GM12878 (cell line): ENCODE data around the gene MAPKBP1. TPM values are rescaled to one million over a fixed set of nuclear protein-coding genes. Genes with fewer than 3 reads are reported as not detected.

ENCODE experiments used
- ATAC-seq: fragments of 200-7000 bp; cut with Tn5 transposase; 3 replicates; pipeline ENCODE4 v1.9.1; 2020; ENCODE audit warnings: mild to moderate bottlenecking, moderate library complexity
- BruUV-seq: library from RNA; stranded (reverse); fragments of 400-500 nt; replicated peaks from 2 replicates; lab custom pipeline; 2021; lab: Mats Ljungman, UMichigan
- CTCF ChIA-PET: fragments of 300-600 bp; sonication (Branson Sonifier 250); formaldehyde crosslinking; extraction: SDS; loops from one replicate; lab custom pipeline; 2021; ENCODE audit warnings: inconsistent platforms; lab: Yijun Ruan, JAX
- POLR2A ChIA-PET: fragments of 350-600 bp; formaldehyde crosslinking; extraction: SDS; loops from one replicate; lab custom pipeline; 2021; ENCODE audit warnings: inconsistent platforms; lab: Charles Lee
- RAD21 ChIA-PET: fragments of 300-600 bp; sonication (Branson Sonifier 250); formaldehyde crosslinking; loops from one replicate; lab custom pipeline; 2023; ENCODE audit warnings: antibody characterized with exemption; ENCODE audit not compliant: unreplicated experiment; lab: Charles Lee
- SMC1A ChIA-PET: fragments of 300-600 bp; sonication (Branson Sonifier 250); formaldehyde crosslinking; loops from one replicate; lab custom pipeline; 2023; ENCODE audit not compliant: unreplicated experiment, uncharacterized antibody; lab: Charles Lee
- DNase-seq: peaks from one replicate; pipeline ENCODE4 v3.0.0-alpha.2; 2011; ENCODE audit warnings: low read depth, low spot score
- FAIRE-seq: peaks from 3 replicates; lab custom pipeline; 2011; peaks lifted over from hg19 to GRCh38; lab: Jason Lieb, UNC
- H2AFZ ChIP-seq: 2 replicates; pipeline ENCODE4 v1.6.0; 2011; ENCODE audit warnings: low read depth, low read length, control low read depth; ENCODE audit not compliant: control insufficient read depth
- H3K27ac ChIP-seq: 2 replicates; pipeline ENCODE4 v1.5.1; 2011; ENCODE audit warnings: control low read depth; ENCODE audit not compliant: control insufficient read depth, insufficient read depth
- H3K27me3 ChIP-seq, 2 experiments: replicated peaks in 1 of 2; 2 replicates each; pipeline versions ENCODE4 v1.6.0 to v1.6.1; 2011; ENCODE audit warnings: low read length in 1 of 2; ENCODE audit not compliant: control insufficient read depth in 2 of 2, insufficient read depth in 2 of 2
- H3K36me3 ChIP-seq, 2 experiments: 2 replicates each; pipeline ENCODE4 v1.5.1; 2011; ENCODE audit warnings: low read length in 1 of 2; ENCODE audit not compliant: control insufficient read depth in 2 of 2, insufficient read depth in 2 of 2
- H3K4me1 ChIP-seq: 2 replicates; pipeline ENCODE4 v1.6.1; 2011; ENCODE audit warnings: mild to moderate bottlenecking, low read length, moderate library complexity, mixed read lengths; ENCODE audit not compliant: control insufficient read depth, insufficient read depth
- H3K4me2 ChIP-seq: 2 replicates; pipeline ENCODE4 v1.6.0; 2011; ENCODE audit warnings: control low read depth; ENCODE audit not compliant: control insufficient read depth, insufficient read depth
- H3K4me3 ChIP-seq: fragments of 200-600 bp; sonication (generic); 2 replicates; pipeline ENCODE4 v1.5.1; 2016
- H3K79me2 ChIP-seq: 2 replicates; pipeline ENCODE4 v1.6.0; 2011; ENCODE audit warnings: low read length; ENCODE audit not compliant: control insufficient read depth, insufficient read depth
- H3K9ac ChIP-seq: 2 replicates; pipeline ENCODE4 v1.8.0; 2011; ENCODE audit warnings: low read length, control low read depth, mixed read lengths; ENCODE audit not compliant: control insufficient read depth, insufficient read depth
- H3K9me3 ChIP-seq: replicated peaks from 3 replicates; pipeline ENCODE4 v1.5.1; 2011; ENCODE audit warnings: mild to moderate bottlenecking, low read length; ENCODE audit not compliant: control insufficient read depth, insufficient read depth
- H4K20me1 ChIP-seq: 2 replicates; pipeline ENCODE4 v1.6.0; 2011; ENCODE audit not compliant: control insufficient read depth, insufficient read depth
- BHLHE40 ChIP-seq, 2 experiments: fragments of 450-650 bp in 1 of 2; IDR thresholded peaks; 2 replicates each; pipeline ENCODE4 v1.6.1; 2011 to 2017; ENCODE audit warnings: low read depth in 2 of 2, borderline replicate concordance in 1 of 2, improper control_type of control experiment in 1 of 2, low read length in 1 of 2, mild to moderate bottlenecking in 1 of 2
- BRCA1 ChIP-seq: IDR thresholded peaks from 2 replicates; pipeline ENCODE4 v1.6.1; 2011; ENCODE audit warnings: low read depth, low read length, improper control_type of control experiment
- ETV6 ChIP-seq, 2 experiments: fragments of 450-650 bp in 1 of 2; IDR thresholded peaks in 1 of 2; conservative IDR thresholded peaks in 1 of 2; 2 replicates each; pipeline ENCODE4 v1.6.1; 2014; ENCODE audit warnings: antibody characterized with exemption in 1 of 2, borderline replicate concordance in 1 of 2, low read depth in 1 of 2, mild to moderate bottlenecking in 1 of 2, moderate library complexity in 1 of 2
- HCFC1 ChIP-seq: fragments of 150-350 bp; IDR thresholded peaks from 2 replicates; pipeline ENCODE4 v1.6.1; 2014; ENCODE audit warnings: low read length
- HDAC2 ChIP-seq: fragments of 200-600 bp; sonication (generic); IDR thresholded peaks from 2 replicates; pipeline ENCODE4 v1.6.1; 2017
- JUND ChIP-seq: IDR thresholded peaks from 2 replicates; pipeline ENCODE4 v1.6.1; 2012; ENCODE audit warnings: low read depth, mild to moderate bottlenecking, low read length, improper control_type of control experiment, moderate library complexity
- NFIC ChIP-seq: IDR thresholded peaks from 2 replicates; pipeline ENCODE4 v1.6.1; 2012; ENCODE audit warnings: low read depth, mild to moderate bottlenecking, inconsistent platforms, low read length, moderate library complexity
- NFYA ChIP-seq: IDR thresholded peaks from 2 replicates; pipeline ENCODE4 v1.6.1; 2011; ENCODE audit warnings: low read depth, mild to moderate bottlenecking, low read length, improper control_type of control experiment, borderline replicate concordance
- PML ChIP-seq: IDR thresholded peaks from 2 replicates; pipeline ENCODE4 v1.6.1; 2012; ENCODE audit warnings: low read length, inconsistent platforms
- RCOR1 ChIP-seq: conservative IDR thresholded peaks from 2 replicates; pipeline ENCODE4 v1.6.1; 2012; ENCODE audit warnings: low read depth, low read length, improper control_type of control experiment
- SIX5 ChIP-seq: IDR thresholded peaks from 2 replicates; pipeline ENCODE4 v1.6.1; 2011; ENCODE audit warnings: mild to moderate bottlenecking, low read depth, low read length, moderate library complexity; ENCODE audit not compliant: severe bottlenecking
- SMAD5 ChIP-seq: IDR thresholded peaks from 2 replicates; pipeline ENCODE4 v1.6.1; 2016; ENCODE audit warnings: antibody characterized with exemption, low read depth
- STAT3 ChIP-seq: IDR thresholded peaks from 2 replicates; pipeline ENCODE4 v1.6.1; 2011; ENCODE audit warnings: low read depth, low read length, improper control_type of control experiment
- YBX1 ChIP-seq: fragments of 450-650 bp; IDR thresholded peaks from 2 replicates; pipeline ENCODE4 v1.6.1; 2016; ENCODE audit warnings: antibody characterized with exemption
- ZNF622 ChIP-seq: fragments of 450-650 bp; IDR thresholded peaks from 2 replicates; pipeline ENCODE4 v1.6.1; 2017; ENCODE audit warnings: mild to moderate bottlenecking, inconsistent platforms
- ZSCAN29 ChIP-seq: fragments of 450-650 bp; IDR thresholded peaks from 2 replicates; pipeline ENCODE4 v1.6.1; 2017; ENCODE audit warnings: mild to moderate bottlenecking, moderate library complexity
- WGBS: methylation state at CpG from one replicate; pipeline ENCODE4 v1.1.6; 2016; ENCODE audit warnings: low lambda C conversion rate; ENCODE audit not compliant: insufficient replicate concordance, insufficient coverage; ENCODE audit errors: missing lambda C conversion rate; 5-methylcytosine and 5-hydroxymethylcytosine counted together
- in situ Hi-C: fragments of 300-500 bp; cut with MboI; formaldehyde crosslinking; loops from 9 replicates; pipeline ENCODE4 v1.14.3; 2018; ENCODE audit warnings: mixed read lengths
- intact Hi-C: fragments of 100-400 bp; cut with micrococcal nuclease; formaldehyde crosslinking; loops from one replicate; pipeline ENCODE4 v1.14.2; 2022; ENCODE audit not compliant: unreplicated experiment
- polyA plus RNA-seq, 11 experiments: library from polyadenylated mRNA; depleted of rRNA in 4 of 11; unstranded in 6 of 11; stranded (reverse) in 5 of 11; fragments of >200 nt; fragmentation: Nextera tagmentation in 4 of 11; fragmentation: Illumina TruSeq in 1 of 11; extraction: Ambion mirVana in 4 of 11; extraction: Trizol in 1 of 11; gene quantifications; 1 replicate in 1 of 11; 2 replicates in 10 of 11; pipeline versions ENCODE4 v1.2.1 to v1.2.3, GENCODE V29; 2011 to 2016; ENCODE audit warnings: inconsistent platforms in 2 of 11, missing spikeins in 2 of 11, low read depth in 1 of 11
- total RNA-seq, 4 experiments: library from RNA; depleted of rRNA in 3 of 4; stranded (reverse); fragments of >200 nt in 3 of 4; fragmentation: Illumina TruSeq in 1 of 4; extraction: Trizol in 1 of 4; gene quantifications; 2 replicates each; pipeline versions ENCODE4 v1.2.1 to v1.2.3, GENCODE V29; 2013 to 2021
- TF ChIP-seq, protein P1 (sequence below): fragments of 450-650 bp; formaldehyde crosslinking; IDR thresholded peaks from 2 replicates; pipeline ENCODE4 v1.5.0; 2022; ENCODE audit warnings: mild to moderate bottlenecking, missing genetic modification characterization
- TF ChIP-seq, protein P2 (sequence below): fragments of 150-350 bp; IDR thresholded peaks from 2 replicates; pipeline ENCODE4 v1.6.1; 2014; ENCODE audit warnings: mild to moderate bottlenecking, low read depth, low read length
- TF ChIP-seq, protein P3 (sequence below): fragments of 450-650 bp; conservative IDR thresholded peaks from 2 replicates; pipeline ENCODE4 v1.6.1; 2017; ENCODE audit warnings: mild to moderate bottlenecking, moderate library complexity

Gene MAPKBP1
- total and polyA plus RNA-seq, 10 of the 15 experiments (the other 5 are each of a cell fraction or from before 2014, with no cell fraction given): 0.44 to 19.0 (median 7.3) TPM

DNA sequence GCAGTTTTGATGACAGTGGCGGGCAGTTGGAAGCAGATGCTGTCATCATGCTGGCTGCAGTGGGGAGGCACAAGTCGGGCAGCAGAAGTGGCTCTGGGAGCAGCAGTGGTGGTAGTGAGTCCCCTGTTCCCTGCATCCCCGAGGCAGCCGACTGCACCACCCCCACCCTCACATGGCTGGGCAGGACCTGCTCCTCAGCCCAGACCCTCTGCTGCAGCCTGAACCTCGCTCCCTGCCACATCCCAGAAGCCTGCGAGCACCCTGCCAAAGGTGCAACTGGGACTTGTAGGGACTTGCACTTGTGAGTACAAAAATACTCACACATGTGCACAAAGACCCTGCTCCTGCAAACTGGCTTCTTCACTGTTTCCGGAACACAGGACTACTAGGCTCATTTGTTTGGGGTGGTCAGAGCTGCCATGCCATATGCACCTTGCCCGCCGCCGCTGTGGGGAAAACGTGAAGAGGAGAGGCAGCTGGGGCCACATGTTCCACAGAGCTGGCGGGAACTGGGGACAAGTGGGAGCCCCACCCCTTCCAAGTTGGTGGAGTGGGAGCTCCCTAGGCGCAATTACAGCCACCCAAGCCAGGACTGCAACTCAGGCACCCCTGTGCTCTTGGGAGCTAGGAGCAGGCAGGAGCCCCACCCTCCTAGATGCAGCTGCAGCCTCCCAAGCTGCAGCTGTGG is 55.8 kb downstream of the MAPKBP1 start:
- no peaks in the 10 kb centered on the region; the same call in 1 of the 2 replicates for H4K20me1 ChIP-seq
- H3K4me3 ChIP-seq: no peak overlapping the region
- BruUV-seq: no TSS peak
- in situ Hi-C loops (no loop called here), intact Hi-C loops (loop anchor here (5.0 kb wide), 2 partner anchors 72 to 142 kb away; partner anchors contain the start of gene EHD4)
- CTCF ChIA-PET: interaction anchor here (1.0 to 2.0 kb wide), 2 partner anchors 75 to 159 kb away, joined by 3 to 4 read pairs; no protein-coding TSS in a partner anchor
- SMC1A ChIA-PET: no interaction called here
- RAD21 ChIA-PET: no interaction called here
- no peak overlapping the region for H2AFZ ChIP-seq
- H3K9me3 ChIP-seq: no peaks in the 10 kb centered on the region
- POLR2A ChIA-PET: no interaction called here
- H3K36me3 ChIP-seq: peaks cover 2 to 3% of the 10 kb centered on the region in 2 experiments; a peak in 3 of 4 replicates
- no peaks in the 10 kb centered on the region for H3K79me2 ChIP-seq
- ATAC-seq (no peak), FAIRE-seq (no peak), DNase-seq (no peak)
- 90% methylated on average over 13 of the region's 13 CpGs for WGBS
- no peak overlapping the region for H3K9ac ChIP-seq
- H3K4me1 ChIP-seq: no peaks in the 10 kb centered on the region
- no peak overlapping the region for H3K27ac ChIP-seq
- H3K27me3 ChIP-seq: no peaks in the 10 kb centered on the region
- no peak overlapping the region for H3K4me2 ChIP-seq
- TF ChIP-seq BRCA1 (no peak), STAT3 (no peak), JUND (no peak), ETV6 (conservative IDR thresholded peaks at IDR 0.05 in 1 of 2, IDR thresholded peaks at IDR 0.05 in 1 of 2; ENCODE audit: borderline replicate concordance in 1 of 2, low read depth in 1 of 2) (no peak), SMAD5 (no peak), RCOR1 (no peak), PML (no peak), ZSCAN29 (no peak), HCFC1 (no peak), NFIC (no peak), NFYA (no peak), BHLHE40 (IDR thresholded peaks at IDR 0.05; ENCODE audit: borderline replicate concordance in 1 of 2, low read depth in 2 of 2, low read length in 1 of 2) (no peak), ZNF622 (no peak), SIX5 (no peak), HDAC2 (no peak), YBX1 (no peak)
- TF ChIP-seq, protein P1, sequence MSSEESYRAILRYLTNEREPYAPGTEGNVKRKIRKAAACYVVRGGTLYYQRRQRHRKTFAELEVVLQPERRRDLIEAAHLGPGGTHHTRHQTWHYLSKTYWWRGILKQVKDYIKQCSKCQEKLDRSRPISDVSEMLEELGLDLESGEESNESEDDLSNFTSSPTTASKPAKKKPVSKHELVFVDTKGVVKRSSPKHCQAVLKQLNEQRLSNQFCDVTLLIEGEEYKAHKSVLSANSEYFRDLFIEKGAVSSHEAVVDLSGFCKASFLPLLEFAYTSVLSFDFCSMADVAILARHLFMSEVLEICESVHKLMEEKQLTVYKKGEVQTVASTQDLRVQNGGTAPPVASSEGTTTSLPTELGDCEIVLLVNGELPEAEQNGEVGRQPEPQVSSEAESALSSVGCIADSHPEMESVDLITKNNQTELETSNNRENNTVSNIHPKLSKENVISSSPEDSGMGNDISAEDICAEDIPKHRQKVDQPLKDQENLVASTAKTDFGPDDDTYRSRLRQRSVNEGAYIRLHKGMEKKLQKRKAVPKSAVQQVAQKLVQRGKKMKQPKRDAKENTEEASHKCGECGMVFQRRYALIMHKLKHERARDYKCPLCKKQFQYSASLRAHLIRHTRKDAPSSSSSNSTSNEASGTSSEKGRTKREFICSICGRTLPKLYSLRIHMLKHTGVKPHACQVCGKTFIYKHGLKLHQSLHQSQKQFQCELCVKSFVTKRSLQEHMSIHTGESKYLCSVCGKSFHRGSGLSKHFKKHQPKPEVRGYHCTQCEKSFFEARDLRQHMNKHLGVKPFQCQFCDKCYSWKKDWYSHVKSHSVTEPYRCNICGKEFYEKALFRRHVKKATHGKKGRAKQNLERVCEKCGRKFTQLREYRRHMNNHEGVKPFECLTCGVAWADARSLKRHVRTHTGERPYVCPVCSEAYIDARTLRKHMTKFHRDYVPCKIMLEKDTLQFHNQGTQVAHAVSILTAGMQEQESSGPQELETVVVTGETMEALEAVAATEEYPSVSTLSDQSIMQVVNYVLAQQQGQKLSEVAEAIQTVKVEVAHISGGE: no peak
- TF ChIP-seq, protein P2, sequence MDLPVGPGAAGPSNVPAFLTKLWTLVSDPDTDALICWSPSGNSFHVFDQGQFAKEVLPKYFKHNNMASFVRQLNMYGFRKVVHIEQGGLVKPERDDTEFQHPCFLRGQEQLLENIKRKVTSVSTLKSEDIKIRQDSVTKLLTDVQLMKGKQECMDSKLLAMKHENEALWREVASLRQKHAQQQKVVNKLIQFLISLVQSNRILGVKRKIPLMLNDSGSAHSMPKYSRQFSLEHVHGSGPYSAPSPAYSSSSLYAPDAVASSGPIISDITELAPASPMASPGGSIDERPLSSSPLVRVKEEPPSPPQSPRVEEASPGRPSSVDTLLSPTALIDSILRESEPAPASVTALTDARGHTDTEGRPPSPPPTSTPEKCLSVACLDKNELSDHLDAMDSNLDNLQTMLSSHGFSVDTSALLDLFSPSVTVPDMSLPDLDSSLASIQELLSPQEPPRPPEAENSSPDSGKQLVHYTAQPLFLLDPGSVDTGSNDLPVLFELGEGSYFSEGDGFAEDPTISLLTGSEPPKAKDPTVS: no peak
- TF ChIP-seq, protein P3, sequence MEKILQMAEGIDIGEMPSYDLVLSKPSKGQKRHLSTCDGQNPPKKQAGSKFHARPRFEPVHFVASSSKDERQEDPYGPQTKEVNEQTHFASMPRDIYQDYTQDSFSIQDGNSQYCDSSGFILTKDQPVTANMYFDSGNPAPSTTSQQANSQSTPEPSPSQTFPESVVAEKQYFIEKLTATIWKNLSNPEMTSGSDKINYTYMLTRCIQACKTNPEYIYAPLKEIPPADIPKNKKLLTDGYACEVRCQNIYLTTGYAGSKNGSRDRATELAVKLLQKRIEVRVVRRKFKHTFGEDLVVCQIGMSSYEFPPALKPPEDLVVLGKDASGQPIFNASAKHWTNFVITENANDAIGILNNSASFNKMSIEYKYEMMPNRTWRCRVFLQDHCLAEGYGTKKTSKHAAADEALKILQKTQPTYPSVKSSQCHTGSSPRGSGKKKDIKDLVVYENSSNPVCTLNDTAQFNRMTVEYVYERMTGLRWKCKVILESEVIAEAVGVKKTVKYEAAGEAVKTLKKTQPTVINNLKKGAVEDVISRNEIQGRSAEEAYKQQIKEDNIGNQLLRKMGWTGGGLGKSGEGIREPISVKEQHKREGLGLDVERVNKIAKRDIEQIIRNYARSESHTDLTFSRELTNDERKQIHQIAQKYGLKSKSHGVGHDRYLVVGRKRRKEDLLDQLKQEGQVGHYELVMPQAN: no peak
